ENCODE measurements around the gene ERBB2.

Gene ERBB2

DNA sequence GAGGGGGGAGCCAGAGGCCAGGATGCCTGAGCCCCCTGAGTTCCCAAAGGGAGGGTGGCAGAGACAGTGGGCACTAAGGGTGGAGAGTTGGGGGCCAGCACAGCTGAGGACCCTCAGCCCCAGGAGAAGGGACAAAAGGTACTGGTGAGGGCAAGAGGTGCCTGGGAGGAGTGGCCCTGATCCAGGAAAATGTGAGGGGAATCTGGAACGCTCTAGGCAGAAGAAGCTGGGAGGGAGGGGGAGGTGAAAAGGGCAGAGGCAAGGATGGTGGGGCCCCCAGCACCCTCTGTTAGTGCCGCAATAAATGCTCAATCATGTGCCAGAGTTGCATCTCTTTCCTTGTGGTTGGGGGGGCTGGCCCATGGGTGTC is 33.6 kb upstream of the ERBB2 start:
- DNase-seq: no peak

DNA sequence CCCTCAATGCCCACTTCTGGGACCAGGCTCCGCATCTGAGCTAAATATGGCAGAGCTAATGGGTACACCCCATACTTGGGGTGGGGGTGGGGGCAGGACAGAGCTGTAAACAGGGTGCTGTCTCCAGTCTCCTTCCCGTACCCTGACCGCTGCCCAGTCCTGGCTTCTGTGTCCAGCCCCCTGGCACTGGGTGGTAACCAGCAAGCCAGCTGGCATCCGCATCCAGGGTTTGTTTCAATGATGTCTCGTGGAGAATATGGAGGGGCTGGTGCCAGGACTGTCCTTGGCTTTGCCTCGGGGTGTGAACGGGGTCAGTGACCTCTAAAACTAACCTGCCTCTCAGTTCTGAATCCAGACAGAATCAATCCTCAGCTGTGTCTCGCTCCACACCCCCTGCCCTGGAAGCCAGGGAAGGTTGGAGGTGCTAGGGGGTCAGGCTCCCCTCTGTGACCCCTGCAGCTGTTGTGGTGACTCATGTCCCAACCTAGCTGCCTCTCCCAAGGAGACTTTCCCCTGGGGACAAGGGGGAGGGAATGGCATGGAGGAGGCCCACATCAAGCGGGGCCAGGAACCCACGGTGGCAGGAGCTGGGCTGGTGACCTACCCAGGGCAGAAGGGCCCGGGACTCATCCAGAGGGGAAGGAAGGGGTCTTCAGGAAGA is 33.1 kb upstream of the ERBB2 start:
- peak; percentile 44 for DNase-seq

DNA sequence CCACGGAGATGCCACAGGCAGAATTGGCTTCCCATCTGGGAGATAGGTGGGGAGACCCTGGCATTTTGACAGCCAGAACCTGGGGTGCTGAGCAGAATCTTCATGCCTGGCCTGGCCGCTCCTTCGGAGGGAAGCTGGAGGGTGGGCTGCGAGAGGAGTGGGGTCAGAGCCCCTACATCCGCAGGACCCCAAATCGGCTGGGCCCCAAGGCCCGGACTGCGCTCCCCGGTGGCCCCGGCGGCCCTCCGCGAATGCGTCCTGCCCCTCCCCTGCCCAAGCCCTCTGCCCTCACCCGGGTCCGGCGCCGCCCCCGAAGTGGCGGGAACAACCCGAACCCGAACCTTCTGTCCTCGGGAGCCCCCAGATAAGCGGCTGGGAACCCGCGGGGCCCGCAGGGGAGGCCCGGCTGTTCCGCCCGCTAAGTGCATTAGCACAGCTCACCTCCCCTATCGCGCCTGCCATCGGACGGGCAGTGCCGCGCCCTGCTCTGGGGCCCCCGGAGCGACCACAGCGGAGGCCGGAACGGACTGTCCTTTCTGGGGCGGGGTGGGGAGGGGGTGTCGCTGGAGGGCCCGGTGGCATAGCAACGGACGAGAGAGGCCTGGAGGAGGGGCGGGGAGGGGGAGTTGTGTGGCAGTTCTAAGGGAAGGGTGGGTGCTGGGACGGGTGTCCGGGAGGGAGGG is 32.5 kb upstream of the ERBB2 start:
- DNase-seq: peak; percentile 47

DNA sequence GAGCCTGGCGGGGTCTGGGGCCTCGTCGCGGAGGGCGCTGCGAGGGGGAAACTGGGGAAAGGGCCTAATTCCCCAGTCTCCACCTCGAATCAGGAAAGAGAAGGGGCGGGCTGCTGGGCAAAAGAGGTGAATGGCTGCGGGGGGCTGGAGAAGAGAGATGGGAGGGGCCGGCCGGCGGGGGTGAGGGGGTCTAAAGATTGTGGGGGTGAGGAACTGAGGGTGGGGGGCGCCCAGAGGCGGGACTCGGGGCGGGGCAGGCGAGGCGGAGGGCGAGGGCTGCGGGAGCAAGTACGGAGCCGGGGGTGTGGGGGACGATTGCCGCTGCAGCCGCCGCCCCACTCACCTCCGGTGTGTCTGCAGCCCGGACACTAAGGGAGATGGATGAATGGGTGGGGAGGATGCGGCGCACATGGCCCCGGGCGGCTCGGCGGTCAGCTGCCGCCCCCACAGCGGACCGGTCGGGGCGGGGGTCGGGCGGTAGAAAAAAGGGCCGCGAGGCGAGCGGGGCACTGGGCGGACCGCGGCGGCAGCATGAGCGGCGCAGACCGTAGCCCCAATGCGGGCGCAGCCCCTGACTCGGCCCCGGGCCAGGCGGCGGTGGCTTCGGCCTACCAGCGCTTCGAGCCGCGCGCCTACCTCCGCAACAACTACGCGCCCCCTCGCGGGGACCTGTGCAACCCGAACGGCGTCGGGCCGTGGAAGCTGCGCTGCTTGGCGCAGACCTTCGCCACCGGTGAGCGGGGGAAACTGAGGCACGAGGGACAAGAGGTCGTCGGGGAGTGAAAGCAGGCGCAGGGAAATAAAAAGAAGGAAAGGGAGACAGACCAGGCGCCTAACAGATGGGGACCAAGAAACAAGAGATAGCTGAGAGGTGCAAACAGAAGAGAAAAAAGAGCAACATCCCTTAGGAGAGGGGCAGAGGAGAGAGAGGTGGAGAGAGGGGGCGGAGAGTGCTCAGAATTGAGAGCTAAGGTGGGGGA is 31.6 kb upstream of the ERBB2 start, which contains the start of gene PNMT:
Gene PNMT (plus strand): TSS at position 509 of the 980 bp plus-strand sequence. CDS start 23 bp downstream, at position 532.
- peak; percentile 73 for DNase-seq

DNA sequence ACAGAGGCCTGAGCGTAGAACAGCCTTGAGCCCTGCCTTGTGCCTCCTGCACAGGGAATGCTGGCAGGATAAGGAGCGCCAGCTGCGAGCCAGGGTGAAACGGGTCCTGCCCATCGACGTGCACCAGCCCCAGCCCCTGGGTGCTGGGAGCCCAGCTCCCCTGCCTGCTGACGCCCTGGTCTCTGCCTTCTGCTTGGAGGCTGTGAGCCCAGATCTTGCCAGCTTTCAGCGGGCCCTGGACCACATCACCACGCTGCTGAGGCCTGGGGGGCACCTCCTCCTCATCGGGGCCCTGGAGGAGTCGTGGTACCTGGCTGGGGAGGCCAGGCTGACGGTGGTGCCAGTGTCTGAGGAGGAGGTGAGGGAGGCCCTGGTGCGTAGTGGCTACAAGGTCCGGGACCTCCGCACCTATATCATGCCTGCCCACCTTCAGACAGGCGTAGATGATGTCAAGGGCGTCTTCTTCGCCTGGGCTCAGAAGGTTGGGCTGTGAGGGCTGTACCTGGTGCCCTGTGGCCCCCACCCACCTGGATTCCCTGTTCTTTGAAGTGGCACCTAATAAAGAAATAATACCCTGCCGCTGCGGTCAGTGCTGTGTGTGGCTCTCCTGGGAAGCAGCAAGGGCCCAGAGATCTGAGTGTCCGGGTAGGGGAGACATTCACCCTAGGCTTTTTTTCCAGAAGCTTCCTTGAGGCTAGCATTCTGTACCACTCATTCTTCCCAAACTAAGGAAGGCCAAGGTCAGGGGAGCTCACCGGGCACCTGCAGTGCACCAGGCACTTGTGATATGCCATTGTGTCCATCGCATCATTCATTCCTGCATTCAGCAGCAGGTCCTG is 29.7 kb upstream of the ERBB2 start:
- peak; percentile 23 for DNase-seq

DNA sequence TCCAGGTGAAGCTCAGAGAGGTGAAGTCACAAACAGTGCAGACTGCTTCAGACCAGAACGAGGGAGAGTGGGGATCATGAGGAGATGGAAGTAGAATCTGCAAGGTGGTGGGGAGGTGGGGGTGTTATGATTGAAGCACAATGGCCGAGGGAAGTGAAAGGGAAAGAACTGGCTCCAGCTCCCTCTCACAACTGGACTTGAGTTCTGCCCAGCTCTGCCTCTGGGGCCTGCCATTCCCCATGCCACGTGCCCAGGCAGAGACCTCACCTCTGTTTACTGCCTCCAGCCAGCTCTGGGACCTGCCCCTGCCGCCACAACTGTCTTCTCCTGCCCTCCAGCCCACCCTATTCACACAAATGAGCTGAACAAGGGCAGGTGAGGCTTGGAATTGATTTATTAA is 29.1 kb upstream of the ERBB2 start:
- DNase-seq: peak; percentile 12

DNA sequence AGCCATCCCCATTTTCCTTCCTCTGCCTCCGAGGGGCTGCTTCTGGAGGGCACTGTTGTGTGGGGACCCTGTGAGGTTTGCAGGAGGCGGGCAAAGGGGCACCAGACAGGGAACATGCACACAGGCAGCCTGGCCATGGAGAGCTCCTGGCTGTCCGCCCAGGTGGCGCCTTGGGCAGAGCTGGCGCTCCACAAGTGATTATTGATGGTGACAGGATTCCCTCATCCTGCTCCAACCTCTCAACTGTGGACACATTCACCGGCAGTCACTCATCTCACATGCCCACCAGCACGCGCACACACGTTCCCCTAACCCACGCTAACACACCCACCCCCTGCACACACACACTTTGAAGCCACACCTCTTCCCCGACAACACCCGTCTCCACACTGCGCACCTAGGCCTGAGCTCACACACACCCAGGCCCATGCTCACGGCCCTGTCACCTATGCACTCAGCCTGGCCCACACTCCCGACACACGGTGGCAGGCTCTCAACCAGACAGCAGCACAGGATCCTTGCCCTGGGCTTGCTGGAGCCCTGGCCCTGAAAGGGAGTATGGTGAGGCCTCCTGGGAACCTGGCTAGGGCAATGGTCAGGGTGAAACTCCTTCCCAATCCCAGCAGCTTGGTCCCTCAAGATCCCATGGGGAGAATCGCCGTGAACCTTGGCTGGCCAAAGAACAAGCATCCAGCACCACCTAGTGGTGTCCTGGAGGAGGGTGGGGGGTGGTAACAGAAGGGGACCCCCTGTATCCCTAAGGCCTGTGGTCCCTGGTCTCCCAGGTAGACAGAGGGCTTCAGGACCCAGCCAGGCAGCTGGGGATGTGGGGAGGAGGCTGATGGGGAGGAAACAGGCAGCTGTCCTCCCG is 28.0 kb upstream of the ERBB2 start:
- DNase-seq: peak; percentile 44

DNA sequence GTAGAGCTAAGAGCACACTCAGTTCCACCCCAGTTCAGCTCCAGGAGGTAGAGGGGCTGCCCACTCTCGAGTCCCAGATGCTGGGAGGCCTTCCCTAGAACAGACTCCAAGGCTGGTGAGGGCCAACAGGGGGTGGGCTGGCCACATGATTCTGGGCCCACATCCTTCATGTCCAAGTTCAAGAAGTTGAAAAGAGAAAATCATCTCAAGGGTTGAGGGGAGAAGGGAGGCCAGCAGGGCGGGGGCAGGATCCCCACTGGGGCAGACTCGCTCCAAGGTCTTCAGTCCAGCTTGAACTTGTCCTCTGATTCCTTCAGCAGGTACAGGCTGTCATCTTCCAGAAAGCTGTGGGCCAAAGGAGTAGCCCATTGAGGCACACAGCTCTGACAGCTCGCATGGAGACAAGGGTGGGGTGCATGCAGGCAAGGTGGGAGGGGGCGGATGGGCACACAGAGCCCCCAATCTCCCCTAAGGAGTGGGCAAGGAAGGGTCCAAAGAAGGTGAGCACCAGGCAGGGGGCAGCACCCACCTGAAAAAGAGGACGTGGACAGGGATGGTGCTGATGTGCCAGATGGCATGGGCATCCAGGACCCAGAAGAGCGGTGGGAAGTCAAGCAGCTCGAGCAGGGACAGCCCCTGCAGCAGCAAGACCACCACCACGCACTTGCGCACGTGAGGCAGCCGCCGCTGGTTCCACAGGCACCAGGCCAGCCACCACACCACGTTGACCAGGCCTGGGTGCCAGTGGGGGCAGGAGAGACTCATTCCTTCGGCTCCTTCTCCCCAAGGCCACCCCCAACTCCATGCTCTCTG is 27.1 kb upstream of the ERBB2 start:
- peak; percentile 20 for DNase-seq

DNA sequence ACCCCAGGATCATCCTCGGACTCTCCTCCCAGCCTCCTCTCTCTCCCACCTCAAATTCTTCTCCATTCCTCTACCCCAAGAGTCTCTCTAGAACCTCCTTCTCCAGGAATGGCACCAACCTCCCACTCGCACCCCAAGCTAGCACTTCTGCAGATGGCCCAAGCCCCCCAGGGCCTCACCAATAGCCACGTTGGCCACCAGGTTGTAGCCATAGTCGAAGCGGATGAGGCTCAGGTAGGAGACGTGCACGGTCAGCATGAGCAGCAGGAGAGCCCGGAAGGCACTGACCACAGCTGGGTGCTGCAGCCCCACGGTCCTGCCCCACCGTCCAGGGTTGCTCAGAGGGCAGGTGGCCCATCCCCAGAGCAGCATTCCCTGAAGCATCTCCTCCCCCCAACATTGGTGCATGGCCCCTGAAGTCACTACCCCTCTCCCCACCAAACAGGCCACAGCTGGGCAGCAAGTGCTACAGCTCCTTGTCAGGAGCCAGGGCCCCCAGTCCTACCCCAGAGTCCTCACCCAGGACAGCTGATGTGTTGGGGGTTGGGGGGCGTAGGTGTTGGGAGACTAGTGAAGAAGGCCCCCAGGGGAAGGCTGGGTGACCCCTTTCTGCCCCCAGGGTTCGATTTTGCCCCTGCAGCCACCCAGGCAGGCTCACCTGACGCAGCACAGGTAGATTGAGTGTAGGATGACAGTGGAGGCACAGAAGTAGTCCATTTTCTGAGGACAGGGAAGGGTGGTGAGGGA is 26.4 kb upstream of the ERBB2 start:
- DNase-seq: peak; percentile 16

DNA sequence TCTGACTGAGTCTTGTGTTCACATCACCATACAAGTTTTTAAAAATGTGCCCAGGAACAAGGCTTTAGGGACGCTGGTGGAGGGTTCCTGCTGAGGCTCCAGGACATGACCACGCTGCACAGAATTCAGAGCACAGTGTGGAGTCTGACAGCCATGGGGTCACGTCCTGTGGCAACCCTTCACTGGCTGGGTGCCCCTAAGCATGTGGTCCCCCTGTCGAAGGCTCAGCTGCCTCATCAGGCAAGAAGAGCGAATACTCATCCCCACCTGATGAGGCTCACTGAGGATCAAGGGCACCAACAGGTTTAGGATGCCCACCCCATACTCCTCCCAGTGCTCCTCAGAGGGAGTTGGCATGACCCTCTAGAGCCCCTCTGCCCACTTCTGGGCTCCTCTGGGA is 25.7 kb upstream of the ERBB2 start:
- DNase-seq: peak; percentile 20

DNA sequence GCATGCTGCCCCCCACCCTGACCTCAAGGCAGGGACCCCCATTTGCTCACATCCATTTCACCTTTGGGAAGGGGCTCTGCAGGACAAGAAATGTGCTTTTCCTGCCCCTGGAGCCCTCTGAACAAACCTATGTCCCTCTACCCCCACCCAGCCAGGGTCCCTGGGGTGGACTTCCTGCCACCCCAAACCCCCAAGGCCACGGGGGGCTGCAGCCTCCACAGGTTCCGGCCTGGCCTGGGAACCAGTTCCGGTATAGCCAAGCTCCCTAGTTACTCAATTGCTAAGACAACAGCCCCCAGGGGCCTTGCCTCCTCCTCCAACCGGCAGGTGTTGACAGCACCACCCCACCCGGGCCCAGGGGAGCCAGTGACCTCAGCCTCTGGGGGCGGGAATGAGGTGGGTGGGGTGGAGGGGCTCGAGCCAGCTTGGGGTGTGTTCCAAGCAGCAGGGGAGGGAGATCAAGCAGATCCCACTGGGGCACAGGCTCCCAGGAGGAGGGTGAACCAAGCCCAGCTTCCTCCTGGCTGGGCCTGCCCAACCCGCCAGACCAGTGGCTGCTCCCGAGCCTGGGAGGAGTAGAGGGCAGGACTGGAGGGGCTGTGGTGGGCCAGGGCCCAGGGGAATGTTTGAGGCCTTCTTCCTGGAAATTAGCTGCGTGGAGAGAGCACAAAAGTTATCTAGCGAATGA is 25.0 kb upstream of the ERBB2 start:
- DNase-seq: peak; percentile 35

DNA sequence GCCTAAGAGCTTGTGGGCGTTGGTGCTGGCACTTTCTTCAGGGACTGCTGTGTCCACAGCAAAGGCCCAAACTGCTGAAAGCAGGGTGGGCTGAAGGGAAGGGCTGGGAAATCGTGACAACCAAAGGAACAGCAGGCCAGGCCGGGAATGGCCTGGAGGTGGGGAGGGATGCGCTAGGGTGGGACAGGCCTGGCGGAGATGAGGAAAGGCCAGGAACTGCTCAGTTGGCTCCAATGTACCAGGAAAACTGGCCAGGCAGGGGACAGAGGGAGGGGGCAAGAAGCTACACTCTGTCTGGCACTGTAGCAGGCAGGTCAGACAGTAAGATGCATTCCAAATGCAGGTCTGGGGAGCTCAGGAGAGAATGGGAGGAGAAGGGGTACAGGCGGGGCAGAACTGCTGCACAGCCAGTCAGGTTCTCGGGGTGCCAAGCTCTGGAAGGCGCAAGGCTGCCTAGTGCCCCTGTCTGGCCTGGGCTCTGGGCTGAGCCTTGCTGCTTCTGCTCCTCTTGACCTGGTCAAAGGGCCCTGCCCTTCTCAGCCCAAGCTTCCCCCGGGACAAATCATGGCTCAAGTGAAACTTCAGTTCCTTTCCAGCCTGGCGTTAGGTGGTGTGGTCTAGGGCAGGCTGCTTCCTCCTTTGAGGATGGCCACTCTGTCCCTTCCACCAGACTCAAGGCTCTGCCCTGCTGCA is 24.3 kb upstream of the ERBB2 start:
- DNase-seq: peak; percentile 15

DNA sequence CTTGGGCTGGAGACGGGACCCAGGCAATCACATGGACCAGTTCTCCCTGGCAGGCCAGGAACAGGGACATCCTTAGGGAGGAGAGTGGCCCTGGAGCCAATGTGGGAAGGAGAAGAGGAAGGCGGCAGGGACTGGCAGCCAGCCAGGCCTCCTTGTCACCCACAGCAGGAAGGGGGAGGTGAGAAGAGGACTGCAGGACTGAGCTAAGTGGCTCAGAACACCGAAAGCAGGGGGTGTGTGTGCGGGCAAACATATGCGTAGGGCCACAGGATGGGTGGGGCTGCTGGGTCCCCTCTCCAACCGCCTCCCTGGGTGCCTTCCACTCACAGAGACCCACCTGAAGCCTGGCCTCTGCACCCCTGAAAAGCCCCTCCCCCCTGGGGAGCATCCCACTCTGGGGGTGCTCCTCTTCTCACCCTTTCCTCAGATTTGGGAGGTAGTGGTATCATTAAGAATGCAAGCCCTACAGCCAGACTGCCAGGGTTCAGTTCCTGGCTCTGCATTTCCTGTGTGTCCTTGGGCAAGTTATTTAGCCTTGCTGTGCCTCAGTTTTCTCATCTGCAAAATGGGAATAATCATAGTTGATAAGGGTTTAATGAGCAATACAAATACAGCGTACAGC is 23.6 kb upstream of the ERBB2 start:
- peak; percentile 43 for DNase-seq

DNA sequence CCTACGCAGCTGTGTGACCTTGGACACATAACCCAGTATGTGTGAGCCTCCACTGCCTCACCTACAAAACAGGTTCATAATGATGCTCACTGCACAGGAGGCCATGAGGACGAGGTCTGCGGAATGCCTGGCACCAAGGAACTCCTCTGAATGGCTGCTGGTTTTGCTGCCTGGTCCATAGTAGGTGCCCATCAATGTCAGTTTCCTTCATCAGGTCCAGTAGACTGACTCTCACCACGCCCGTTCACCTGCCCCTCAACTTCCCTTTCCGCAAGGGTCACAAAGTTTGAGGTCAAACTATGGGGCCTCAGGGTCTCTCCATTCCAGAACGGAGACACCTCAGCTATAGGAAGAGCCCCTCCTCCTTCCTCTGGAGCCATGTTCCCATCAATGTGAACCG is 22.8 kb upstream of the ERBB2 start:
- peak; percentile 9 for DNase-seq

DNA sequence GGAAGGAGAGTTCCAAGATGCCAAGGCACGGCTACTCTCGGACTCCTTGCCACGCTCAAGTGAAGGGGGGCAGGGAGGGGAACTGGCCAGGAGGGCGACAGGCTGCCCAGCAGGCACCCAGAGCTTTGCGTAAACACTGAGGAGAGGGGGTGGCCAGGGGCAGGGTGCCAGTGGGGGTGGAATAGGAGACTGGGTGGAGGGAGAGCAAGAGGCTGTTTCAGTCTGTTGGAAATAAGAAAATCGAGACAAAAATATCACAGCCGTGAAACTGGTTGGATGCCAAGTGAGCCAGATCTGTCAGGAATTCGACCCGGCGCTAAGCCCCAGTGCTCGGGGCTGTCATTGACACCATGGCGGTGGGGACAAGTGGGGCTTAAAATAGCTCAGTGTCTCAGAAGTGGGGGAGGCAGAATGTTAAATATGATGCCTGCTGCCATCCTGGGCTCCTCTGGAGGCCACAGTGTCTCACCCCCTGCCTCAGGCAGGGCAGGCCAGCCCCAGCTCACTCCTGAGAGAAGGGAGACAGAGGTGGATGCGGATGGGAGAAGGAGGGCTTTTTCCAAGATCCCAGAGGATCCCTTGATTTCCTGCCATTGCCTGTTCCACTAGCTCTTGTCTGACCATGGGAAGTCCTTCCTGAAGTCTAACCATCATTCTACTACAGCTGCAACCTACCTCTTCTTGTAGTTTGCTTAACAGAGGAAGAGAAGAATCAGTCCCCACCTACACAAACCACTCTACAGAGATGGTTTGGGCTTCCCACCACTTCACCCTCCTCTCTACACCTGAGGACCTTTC is 22.1 kb upstream of the ERBB2 start:
- DNase-seq: peak; percentile 59

DNA sequence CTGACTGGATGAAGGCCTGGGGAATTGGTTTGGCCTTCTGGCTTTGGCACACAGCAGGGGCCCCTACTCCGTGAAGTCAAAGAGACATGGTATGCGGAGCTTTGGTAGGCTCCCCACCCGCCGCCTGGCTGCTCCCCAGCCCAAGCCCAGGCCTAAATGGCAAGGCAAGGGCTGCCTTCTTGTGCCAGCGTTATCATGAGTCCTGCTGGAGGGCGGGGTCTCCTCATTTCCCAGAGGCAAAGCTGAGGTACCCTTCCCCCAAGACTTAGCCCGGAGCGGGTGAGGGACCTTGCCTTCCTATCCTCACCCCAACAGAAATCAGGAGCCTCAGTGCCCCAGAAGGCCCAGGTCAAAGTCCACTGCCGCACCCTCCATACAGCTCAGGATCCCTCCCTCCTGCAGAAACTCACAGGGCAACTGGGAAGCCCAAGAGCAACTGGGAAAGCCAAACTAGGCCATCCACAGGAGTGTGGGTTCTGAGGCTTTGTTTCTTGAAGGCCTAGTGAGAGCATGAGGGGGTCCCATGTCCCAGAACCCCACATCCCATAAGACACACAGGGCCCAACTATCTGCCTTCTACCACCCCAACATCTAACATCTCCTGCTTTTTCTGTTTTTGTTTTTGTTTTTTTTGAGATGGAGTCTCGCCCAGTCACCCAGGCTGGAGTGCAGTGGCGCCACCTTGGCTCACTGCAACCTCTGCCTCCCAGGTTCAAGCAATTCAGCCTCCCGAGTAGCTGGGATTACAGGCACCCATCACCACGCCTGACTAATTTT is 21.3 kb upstream of the ERBB2 start:
- DNase-seq: peak; percentile 9
